ENCODE data around the gene TOX2.

DNA sequence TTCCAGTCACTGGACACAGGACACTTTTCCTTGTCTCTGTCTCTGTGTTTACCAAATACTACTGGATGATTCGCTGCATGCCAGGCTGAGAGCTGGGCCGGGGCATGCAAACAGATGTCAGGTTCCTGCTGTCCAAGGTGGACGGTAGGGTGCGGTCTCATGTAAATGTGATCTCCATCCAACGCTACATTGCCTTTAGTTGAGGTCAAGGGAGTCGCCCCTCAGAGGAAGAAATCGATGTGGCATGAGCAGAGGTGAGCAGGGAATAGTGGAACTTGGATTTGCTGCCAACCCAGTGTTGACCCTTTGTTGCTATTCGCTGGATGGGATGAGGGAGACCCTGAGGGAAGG, 9.8 kb upstream of the TOX2 start:
- TF ChIP-seq, protein P1, sequence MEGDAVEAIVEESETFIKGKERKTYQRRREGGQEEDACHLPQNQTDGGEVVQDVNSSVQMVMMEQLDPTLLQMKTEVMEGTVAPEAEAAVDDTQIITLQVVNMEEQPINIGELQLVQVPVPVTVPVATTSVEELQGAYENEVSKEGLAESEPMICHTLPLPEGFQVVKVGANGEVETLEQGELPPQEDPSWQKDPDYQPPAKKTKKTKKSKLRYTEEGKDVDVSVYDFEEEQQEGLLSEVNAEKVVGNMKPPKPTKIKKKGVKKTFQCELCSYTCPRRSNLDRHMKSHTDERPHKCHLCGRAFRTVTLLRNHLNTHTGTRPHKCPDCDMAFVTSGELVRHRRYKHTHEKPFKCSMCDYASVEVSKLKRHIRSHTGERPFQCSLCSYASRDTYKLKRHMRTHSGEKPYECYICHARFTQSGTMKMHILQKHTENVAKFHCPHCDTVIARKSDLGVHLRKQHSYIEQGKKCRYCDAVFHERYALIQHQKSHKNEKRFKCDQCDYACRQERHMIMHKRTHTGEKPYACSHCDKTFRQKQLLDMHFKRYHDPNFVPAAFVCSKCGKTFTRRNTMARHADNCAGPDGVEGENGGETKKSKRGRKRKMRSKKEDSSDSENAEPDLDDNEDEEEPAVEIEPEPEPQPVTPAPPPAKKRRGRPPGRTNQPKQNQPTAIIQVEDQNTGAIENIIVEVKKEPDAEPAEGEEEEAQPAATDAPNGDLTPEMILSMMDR (conservative IDR thresholded peaks at IDR 0.05; ENCODE audit: low read length): no peak
- TF ChIP-seq EZH2phosphoT487 (IDR thresholded peaks at IDR 0.05; ENCODE audit: borderline replicate concordance, low read depth, low read length): no peak
